LNCAP (cell line): Measurements from ENCODE around the gene ELFN1.

Experiments
- CTCF ChIP-seq: fragments of 450-650 bp; IDR thresholded peaks from 2 replicates; pipeline ENCODE4 v1.5.1; 2017; ENCODE audit warnings: mild to moderate bottlenecking

The ELFN1 gene

GRCh38 chr7:1749864-1750466, 79.9 kb downstream of the ELFN1 start:
- no peak for TF ChIP-seq CTCF

- no peak for TF ChIP-seq CTCF
Observed at GRCh38 chr7:1750541-1751021, 80.5 kb downstream of the ELFN1 start.

GRCh38 chr7:1752111-1752510, 82.0 kb downstream of the ELFN1 start:
- no peak for TF ChIP-seq CTCF

GRCh38 chr7:1752771-1753563, 82.9 kb downstream of the ELFN1 start:
- TF ChIP-seq CTCF = no peak

- no peak for TF ChIP-seq CTCF
Observed at GRCh38 chr7:1753564-1753867, 83.4 kb downstream of the ELFN1 start.

GRCh38 chr7:1754345-1754908, 84.3 kb downstream of the ELFN1 start:
- no peak for TF ChIP-seq CTCF

- no peak for TF ChIP-seq CTCF
Observed at GRCh38 chr7:1755783-1756625, 85.9 kb downstream of the ELFN1 start.
